Epidermal melanocyte (primary cell): ENCODE data around the gene EML4.
"Not testable (repeated sequence)": the region's sequence is repeated elsewhere in the genome, so short reads cannot be mapped to it uniquely, and the experiment has no call there.

Experiments used
- DNase-seq: peaks from one replicate; pipeline ENCODE4 v3.0.0; 2011; ENCODE audit warnings: low spot score; ENCODE audit not compliant: insufficient read length

The EML4 gene

DNA sequence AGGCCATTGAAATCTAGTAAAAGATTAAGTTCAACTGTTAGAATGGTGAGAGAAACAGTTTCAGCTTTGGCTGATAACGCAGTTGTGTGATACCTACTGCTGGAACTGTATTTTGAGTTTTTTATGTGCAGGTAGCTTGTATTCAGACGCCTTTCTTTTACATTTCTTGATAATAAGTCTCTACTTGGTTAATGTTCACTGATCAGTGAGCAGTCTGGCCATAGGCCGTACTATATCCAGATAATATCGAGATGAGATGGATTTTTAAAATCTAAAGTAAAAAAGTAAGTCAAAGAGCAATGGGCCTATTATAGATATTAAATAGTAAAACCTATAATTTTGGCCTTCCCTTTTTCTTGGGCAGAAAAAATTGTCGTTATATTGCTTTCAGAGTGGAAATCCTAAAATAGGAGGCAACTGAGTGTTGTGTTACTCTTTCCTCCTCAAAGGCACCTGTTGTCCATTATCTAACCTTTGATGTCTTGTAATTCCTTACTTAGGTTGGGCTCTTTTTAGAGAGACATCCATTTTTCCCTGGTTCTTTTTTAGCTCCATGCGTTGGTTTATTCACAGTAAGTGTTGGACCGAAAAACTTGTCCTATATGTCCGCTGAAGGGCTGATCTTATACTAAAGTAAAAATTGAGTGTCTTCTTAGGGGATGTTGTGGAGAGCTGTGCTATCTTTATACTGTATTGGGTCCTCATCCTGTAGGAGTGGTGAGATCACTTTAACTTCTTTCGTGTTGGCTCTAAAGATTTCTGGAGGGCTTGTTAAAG is 1.7 kb downstream of the EML4 start:
- no peak for DNase-seq

DNA sequence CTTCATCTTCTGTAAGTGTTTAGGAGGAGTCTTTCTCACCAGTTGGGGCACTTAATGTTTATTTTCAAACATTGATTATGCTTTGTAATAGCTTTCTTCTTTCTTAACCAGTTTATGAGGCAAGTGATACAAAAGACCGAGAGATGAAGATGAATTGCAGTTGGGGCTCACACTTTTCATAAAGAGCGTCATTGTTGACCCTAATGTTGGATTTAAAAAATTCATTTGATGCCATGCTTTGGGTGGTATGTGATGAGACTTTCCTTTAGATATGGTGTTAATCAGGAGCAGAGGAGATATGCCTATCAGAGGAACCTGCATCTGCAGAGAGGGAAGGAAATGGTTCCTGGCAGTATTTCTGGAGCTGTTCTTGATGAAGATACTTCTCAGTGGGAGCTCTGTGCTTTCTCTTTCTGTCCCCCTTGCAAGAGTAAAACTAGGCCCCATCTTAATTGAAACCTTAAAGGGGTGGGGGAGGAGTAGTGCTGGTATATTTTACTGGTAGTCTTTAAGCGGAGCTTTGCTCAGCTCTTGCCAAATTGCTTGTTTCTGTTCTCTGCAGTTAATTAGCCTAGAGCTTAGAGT is 2.3 kb downstream of the EML4 start:
- DNase-seq: no peak

DNA sequence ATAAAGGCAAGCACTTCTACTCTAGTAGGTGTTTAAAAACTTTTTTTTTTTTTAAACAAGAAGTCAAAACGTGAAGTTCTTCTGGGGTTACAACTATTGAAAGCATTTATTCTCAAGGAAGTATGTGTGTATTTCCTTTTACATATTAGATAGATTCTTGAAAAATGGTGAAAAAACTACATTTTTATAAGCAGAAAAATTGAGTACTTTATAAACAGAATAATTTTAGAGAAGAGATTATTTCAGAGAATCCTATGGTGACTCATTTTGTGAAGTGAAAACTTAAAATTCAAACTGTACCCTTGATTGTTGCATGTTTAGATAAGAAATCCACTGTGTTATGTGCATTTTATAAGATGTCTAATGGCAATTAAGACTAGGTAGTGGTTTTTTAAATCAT is 2.9 kb downstream of the EML4 start:
- DNase-seq: no peak

DNA sequence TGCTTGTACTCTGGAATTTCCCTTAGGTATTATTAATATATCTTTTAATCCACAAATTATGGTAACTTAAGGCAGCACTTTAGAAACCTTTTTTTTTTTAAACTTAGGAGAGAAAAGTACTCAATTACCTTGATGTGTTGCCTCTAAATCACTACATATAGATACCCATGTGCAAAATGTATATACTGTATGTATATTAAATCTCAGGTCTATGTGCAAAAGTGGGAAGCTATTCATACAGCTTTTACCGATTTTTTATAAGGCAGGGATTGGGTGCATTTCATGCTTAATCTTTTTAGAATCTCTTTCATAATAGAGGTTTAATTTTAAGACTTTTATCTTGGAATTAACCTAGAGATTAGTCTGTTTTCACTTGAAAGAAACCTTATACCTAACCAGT is 3.4 kb downstream of the EML4 start:
- no peak for DNase-seq

DNA sequence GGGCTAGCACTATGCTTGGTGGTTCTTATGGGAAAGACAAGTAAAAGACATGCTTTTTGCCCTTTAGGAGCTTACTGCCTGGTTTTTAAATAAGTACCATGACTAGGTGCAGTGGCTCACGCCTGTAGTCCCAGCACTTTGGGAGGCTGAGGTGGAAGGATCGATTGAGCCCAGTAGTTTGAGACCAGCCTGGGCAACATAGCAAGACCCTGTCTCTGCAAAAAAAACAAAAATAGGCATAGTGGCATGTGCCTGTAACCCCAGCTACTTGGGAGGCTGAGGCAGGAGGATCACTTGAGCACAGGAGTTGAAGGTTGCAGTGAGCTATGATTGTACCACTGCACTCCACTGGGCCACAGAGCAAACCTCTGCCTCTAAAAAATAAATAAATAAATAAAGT is 4.3 kb downstream of the EML4 start:
- not testable (repeated sequence) for DNase-seq

DNA sequence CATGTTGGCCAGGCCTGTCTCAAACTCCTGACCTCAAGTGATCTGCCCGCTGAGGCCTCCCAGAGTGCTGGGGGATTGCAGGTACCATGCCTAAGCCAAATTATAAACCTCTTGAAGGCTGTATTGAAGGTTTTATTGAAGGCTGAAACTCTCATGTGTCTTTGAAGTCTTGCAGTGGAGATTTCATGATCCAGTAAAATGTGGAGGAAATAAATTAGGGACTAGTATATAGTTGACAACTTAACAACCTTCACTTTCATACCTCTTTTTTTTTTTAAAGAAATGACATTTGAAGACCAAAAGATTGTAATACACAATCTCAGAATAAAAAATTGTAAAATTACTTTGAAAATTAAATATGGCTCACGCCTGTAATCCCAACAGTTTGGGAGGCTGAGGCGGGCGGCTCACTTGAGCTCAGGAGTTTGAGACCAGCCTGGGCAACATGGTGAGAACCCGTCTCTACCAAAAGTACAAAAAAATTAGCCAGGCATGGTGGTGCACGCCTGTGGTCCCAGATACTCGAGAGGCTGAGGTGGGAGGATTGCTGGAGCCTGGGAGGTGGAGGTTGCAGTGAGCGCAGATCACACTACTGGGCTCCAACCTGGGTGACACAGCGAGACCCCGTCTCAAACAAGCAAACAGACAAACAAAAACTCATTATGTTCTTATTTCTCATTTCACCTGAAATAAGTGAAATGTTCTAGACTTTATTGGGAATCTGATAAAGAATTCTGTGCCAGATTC is 8.0 kb downstream of the EML4 start:
- no peak for DNase-seq

DNA sequence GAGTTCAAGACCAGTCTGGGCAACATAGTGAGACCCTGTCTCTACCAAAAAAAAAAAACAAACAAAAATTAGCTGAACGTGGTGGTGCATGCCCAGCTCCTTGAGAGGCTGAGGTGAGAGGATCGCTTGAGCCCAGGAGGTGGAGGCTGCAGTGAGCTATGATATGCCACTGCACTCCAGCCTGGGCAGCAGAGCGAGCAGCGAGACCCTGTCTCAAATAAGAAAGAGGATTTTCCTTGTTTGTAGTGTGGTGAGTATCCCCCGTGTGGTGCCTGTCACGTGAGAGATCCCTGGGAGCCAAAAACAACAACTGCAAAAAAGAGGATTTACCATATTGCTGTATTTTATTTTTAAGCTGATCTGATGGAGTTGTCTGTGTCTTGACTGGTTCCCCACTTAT is 9.2 kb downstream of the EML4 start:
- no peak for DNase-seq

DNA sequence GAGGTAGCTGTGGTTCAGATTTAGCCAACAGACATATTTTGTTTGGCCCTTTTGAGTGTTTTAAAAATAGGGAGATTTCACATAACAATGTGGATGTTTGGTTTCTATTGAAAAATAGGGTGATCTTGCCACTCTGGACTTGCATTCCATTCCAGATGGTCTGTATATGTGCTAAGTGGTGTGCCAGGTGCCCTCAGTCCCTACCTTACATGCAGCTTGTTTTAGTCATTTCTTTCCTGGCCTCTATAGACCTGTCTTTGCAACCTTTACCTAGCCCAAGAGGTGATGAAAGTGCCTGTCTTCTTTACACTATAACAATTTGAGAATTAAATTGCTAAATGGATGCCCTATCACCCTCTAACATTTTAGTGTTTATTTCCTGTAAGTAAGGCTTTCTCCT is 11.1 kb downstream of the EML4 start:
- no peak for DNase-seq

DNA sequence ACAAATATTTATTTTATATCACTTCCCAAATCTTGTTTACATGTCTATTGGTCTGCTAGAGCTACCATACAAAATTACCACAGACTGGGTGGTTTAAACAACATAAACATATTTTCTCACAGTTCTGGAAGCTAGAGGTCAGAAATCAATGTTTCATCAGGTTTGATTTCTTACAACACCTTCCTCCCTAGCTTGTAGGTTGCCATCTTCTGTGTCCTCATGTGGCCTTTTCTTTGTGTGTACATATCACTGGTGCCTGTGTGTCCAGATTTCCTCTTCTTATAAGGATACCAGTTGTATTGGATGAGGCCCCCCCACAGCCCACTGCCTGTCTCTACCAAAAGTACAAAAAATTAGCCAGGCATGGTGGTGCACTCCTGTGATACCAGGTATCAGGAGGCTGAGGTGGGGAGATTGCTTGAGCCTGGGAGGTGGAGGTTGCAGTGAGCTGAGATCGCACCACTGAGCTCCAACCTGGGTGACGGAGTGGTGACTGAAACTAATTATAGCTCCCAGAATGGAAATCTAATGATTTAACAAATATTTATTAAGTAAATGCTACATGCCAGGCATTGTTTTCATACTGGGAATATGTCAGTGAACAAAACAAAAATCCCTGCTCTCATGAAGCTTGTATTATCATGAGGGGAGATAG is 13.6 kb downstream of the EML4 start:
- DNase-seq: no peak

DNA sequence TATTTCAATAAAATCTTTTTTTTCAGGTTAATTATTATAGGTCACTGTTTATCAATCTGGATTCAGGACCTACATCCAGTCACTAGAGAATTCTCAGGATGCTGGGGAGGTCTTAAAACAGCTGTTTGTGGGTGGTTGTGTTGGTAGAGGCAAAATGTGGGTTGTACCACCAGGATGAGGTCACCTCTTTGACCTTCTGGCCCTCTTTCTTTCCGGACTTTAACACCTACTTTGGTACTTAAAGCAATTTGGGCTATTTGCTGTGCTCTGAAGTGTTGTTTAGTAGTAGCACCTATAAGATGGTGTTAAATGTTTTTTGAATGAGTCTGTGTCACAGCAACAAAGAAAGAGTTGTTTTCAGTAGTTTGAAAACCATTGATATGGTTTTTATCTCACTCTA is 14.6 kb downstream of the EML4 start:
- no peak for DNase-seq

DNA sequence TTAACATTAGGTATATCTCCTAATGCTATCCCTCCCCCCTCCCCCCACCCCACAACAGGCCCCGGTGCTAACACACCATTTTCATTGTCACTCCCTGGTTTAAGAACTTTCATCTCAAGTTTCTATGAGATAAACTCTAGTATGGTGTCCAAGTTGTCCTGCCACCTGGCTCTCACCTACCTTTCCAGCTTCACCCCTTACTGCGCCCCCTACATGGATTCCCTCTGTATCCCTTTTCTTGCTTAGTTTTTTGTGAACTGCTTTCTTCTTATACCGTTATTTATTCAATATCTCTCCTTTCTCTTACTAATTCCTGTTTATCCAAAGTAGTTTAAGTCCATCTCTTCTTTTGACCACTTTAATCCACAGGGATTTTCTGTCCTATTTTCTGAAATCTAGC is 15.2 kb downstream of the EML4 start:
- DNase-seq: no peak

DNA sequence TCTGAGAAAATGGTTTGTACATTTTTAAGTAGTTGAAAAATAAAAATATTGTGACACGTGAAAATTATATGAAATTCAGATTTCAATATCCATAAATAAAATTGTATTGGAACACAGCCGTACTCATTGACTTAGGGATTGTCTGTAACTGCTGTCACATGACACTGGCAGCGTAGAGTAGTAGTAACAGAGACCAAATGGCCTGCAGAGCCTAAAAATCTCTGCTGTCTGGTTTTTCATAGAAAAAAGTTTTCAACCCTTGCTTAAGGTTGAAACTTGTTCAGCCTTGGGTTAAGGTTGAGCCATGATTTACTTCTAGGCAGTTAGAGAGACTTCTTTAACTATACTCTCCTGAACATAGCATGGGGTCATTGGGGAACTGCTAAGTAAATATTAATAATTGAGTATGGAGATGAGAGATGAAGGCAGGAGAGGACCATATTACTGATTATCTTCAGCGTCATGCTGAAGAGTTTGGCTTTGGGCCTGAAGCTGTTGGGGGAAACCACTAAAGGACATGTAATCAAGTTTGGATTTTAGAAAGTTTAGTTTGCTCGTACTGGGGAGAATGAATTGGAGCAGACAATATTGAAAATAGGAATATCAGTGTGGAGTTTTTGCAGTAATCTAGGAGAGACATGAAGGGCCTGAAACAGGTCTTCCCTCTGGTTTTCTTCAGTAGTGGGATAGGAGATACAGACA is 16.2 kb downstream of the EML4 start:
- DNase-seq: no peak

DNA sequence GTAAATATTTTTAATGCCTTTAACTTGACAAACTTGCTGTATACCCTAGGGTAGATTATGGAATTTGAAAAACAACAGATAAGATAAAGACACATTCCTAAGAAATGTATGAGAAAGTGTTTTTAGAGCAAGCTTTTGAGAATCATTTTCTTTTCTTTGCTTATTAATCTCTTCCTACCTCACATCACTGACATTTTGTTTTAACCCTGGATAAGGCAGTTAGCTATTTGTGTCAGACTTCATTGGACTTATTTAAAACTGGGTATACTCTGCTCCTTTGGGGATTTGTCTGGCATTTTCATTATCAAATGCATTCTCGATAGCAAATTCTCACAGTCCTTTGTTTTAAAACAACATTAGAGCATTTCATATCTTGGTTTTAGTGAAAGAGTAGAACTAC is 17.2 kb downstream of the EML4 start:
- no peak for DNase-seq

DNA sequence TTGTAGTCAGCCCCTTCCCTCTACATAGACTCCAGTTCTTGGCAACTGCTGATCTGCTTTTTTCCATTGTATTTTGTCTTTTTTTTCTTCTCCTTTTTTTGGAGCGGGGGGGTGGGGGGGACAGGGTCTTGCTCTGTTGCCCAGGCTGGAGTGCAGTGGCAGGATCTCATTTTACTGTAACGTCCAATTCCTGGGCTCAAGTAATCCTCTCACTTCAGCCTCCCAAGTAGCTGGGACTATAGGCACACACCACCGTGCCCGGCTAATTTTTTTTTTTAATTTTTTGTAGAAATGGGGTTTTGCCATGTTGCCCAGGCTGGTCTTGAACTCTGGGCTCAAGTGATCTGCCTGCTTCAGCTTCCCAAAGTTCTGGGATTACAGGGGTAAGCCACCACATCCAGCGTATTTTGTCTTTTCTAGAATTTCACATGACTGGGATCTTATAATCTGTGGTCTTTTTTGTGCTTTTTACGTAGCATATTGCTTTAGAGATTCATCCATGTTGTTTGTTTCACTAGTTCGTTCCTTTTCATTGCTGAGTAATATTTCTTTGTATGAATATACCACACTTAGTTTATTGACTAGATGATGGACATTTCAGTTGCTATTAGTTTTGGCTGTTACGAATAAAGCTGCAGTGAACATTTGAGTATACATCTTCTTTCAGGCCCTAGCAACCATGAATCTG is 17.9 kb downstream of the EML4 start:
- no peak for DNase-seq

DNA sequence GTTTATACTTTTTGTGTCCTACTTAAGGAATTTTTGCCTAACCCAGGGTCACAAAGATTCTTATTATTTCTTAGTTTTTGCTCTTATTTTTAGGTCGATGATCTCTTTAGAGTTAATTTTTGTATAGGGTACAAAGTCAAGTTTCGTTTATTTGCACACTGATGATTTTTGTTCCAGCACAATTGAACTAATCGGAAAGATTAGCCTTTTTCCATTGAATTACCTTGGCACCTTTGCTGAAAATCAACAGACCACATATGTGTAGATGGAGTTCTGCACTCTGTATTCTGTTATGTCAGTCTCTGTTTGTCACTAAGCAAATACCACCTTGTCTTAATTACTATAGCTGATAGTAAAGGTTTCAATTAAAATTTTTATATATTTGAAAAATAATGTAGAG is 18.7 kb downstream of the EML4 start:
- no peak for DNase-seq

DNA sequence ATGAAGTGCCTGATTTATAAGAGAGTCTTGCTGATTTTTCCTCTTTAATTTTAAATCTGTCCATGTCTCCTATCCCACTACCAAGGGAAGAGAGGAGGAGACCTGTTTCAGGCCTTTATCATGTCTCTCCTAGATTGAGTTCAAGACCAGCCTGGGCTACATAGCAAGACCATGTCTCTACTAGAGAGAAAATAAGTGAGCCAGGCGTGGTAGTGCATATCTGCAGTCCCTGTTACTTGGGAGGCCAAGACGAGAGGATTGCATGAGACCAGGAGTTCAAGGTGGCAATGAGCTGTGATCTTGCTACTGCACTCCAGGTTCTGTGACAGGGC is 20.0 kb downstream of the EML4 start:
- DNase-seq: no peak

DNA sequence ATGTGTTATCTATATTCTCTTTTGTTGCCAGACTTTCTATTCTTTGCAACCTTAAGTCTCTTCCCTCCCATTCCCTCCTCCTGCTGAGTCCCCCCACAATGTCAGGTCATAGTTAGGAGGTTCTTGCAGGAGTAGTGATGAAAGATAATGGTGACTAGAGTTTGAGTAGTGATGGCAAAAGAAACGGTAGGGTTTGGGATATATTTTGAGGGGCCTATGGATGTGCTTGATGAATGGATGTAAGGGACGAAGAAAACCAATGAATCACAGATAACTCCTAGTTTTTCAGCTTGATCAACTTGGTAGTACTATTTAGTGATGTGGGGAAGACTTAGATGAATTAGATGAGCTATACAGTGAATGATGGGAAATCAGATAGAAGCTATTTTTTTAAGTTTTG is 21.0 kb downstream of the EML4 start:
- DNase-seq: no peak

DNA sequence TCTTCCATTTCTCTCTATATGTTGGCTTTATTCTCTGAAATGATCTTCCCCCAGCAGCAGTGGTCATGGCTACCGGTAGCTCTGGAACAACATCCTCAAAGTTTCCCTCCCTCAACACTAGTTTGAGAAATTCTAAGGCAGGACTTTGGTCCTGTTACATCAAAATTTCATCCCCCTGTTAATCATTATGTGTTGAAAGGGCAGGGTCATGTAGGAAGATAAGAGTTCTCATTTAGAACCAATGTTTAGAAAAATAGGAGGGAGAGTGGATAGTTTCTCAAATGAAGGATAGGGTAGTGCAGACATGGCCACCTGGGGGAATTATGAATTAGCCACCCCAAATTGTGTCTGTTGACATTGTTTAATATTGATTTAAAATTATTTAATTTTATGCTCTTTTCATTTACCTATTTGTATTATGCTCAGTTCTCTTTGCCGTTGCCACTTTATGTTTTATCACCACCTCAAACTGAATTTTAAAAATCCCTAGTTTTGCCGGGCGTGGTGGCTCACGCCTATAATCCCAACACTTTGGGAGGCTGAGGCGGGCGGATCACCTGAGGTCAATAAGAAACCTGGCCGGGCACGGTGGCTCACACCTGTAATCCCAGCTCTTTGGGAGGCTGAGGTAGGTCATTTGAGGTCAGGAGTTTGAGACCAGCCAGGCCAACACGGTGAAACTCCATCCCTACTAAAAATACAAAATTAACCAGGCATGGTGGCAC is 22.3 kb downstream of the EML4 start:
- DNase-seq: no peak

DNA sequence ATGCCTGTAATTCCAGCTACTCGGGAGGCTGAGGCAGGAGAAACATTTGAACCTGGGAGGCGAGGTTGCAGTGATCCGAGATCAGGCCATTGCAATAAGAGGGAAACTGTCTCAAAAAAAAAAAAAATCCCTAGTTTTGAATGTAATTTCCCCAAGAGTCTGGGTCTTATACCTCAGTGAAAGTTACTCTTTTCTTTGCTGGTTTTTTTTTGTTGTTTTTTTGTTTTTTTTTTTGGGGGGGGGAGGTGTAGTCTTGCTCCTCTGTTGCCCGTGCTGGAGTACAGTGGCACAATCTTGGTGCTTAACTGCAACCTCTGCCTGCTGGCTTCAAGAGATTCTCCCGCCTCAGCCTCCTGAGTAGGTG is 22.8 kb downstream of the EML4 start:
- no peak for DNase-seq
